H1 (cell line): Measurements from ENCODE around the gene TGFBRAP1. TPM values are rescaled to one million over a fixed set of nuclear protein-coding genes. Genes with fewer than 3 reads are reported as not detected.

Experiments
- CTCF ChIA-PET: fragments of 300-600 bp; sonication (Branson Sonifier 250); formaldehyde crosslinking; loops from one replicate; lab custom pipeline; 2021; ENCODE audit not compliant: partially characterized antibody; lab: Charles Lee
- POLR2A ChIA-PET: fragments of 300-600 bp; sonication (Branson Sonifier 250); formaldehyde crosslinking; loops from one replicate; lab custom pipeline; 2021; ENCODE audit warnings: inconsistent platforms; ENCODE audit not compliant: partially characterized antibody; lab: Charles Lee
- DNase-seq, 2 experiments: peaks; one replicate each; pipeline versions ENCODE4 v3.0.0 to v3.0.0-alpha.2; 2010 to 2022; ENCODE audit warnings: low spot score in 2 of 2, low read depth in 1 of 2, mixed read lengths in 1 of 2
- FAIRE-seq: peaks from 2 replicates; lab custom pipeline; 2011; peaks lifted over from hg19 to GRCh38; lab: Jason Lieb, UNC
- H2AFZ ChIP-seq: 2 replicates; pipeline ENCODE4 v1.8.1; 2012; ENCODE audit warnings: low read length, inconsistent platforms
- H2AK5ac ChIP-seq: 2 replicates; pipeline ENCODE4 v1.6.1; 2013; ENCODE audit warnings: low read depth, low read length
- H2BK120ac ChIP-seq: replicated peaks from 2 replicates; pipeline ENCODE3; 2013; ENCODE audit warnings: low read depth, low read length, inconsistent platforms
- H2BK12ac ChIP-seq: 2 replicates; pipeline ENCODE4 v1.6.1; 2013; ENCODE audit warnings: low read depth, low read length
- H2BK15ac ChIP-seq: 2 replicates; pipeline ENCODE4 v1.6.1; 2013; ENCODE audit warnings: low read length
- H2BK20ac ChIP-seq: 2 replicates; pipeline ENCODE4 v1.6.1; 2013; ENCODE audit warnings: low read length
- H2BK5ac ChIP-seq: 2 replicates; pipeline ENCODE4 v1.6.1; 2013; ENCODE audit warnings: low read depth, low read length
- H3K14ac ChIP-seq: 2 replicates; pipeline ENCODE4 v1.6.1; 2013; ENCODE audit warnings: inconsistent platforms; ENCODE audit not compliant: insufficient read length
- H3K18ac ChIP-seq: 2 replicates; pipeline ENCODE4 v1.6.1; 2013; ENCODE audit warnings: low read length; ENCODE audit errors: extremely low read depth
- H3K23ac ChIP-seq: 2 replicates; pipeline ENCODE4 v1.6.1; 2013; ENCODE audit warnings: inconsistent platforms; ENCODE audit not compliant: insufficient read length
- H3K23me2 ChIP-seq: 2 replicates; pipeline ENCODE4 v1.6.1; 2013; ENCODE audit warnings: low read depth, low read length
- H3K27ac ChIP-seq: 2 replicates; pipeline ENCODE4 v1.6.1; 2011; ENCODE audit warnings: low read depth, low read length, inconsistent platforms
- H3K27me3 ChIP-seq, 4 experiments: replicated peaks in 1 of 4; 1 replicate in 1 of 4; 2 replicates in 3 of 4; pipeline versions ENCODE4 v1.6.1 to v1.8.1; 2011 to 2013; ENCODE audit warnings: low read length in 3 of 4, mild to moderate bottlenecking in 3 of 4, inconsistent platforms in 2 of 4, mixed read lengths in 2 of 4, moderate library complexity in 1 of 4; ENCODE audit not compliant: control insufficient read depth in 3 of 4, insufficient read depth in 3 of 4; ENCODE audit errors: extremely low read depth in 1 of 4
- H3K36me3 ChIP-seq, 4 experiments: 2 replicates each; pipeline versions ENCODE4 v1.6.1 to v1.8.1; 2011 to 2013; ENCODE audit warnings: mild to moderate bottlenecking in 4 of 4, low read length in 3 of 4, moderate library complexity in 2 of 4, control low read depth in 1 of 4, inconsistent platforms in 1 of 4; ENCODE audit not compliant: insufficient read depth in 4 of 4, control insufficient read depth in 2 of 4
- H3K4ac ChIP-seq: replicated peaks from 2 replicates; pipeline ENCODE3; 2013; ENCODE audit warnings: low read length, low read depth, mixed read lengths, inconsistent platforms; ENCODE audit not compliant: insufficient read length
- H3K4me1 ChIP-seq, 4 experiments: replicated peaks in 1 of 4; 1 replicate in 1 of 4; 2 replicates in 3 of 4; pipeline versions ENCODE4 v1.6.1 to v1.8.1; 2011 to 2013; ENCODE audit warnings: low read length in 3 of 4, inconsistent platforms in 2 of 4, mixed read lengths in 1 of 4; ENCODE audit not compliant: insufficient read depth in 4 of 4, control insufficient read depth in 3 of 4
- H3K4me2 ChIP-seq, 2 experiments: 2 replicates each; pipeline versions ENCODE4 v1.6.1 to v1.8.1; 2011 to 2013; ENCODE audit warnings: low read depth in 2 of 2, low read length in 2 of 2, control low read depth in 1 of 2, inconsistent platforms in 1 of 2, mild to moderate bottlenecking in 1 of 2; ENCODE audit not compliant: insufficient read depth in 1 of 2
- H3K4me3 ChIP-seq, 4 experiments: fragments of 200-600, 300-600 bp in 1 of 4; sonication (generic), shearing (Covaris generic), sonication (Bioruptor Twin) in 1 of 4; 2 replicates each; pipeline versions ENCODE4 v1.5.1 to v1.8.1; 2011 to 2016; ENCODE audit warnings: low read length in 4 of 4, low read depth in 3 of 4, control low read depth in 2 of 4, inconsistent platforms in 2 of 4, mild to moderate bottlenecking in 2 of 4, mixed read lengths in 1 of 4, moderate library complexity in 1 of 4; ENCODE audit not compliant: insufficient read depth in 2 of 4; ENCODE audit errors: extremely low read depth in 1 of 4
- H3K56ac ChIP-seq: replicated peaks from 2 replicates; pipeline ENCODE3; 2013; ENCODE audit warnings: low read depth, mild to moderate bottlenecking, mixed read lengths, low read length, inconsistent platforms; ENCODE audit not compliant: insufficient read length
- H3K79me1 ChIP-seq: 2 replicates; pipeline ENCODE4 v1.6.1; 2013; ENCODE audit warnings: low read depth, low read length, control low read depth
- H3K79me2 ChIP-seq, 2 experiments: 2 replicates each; pipeline versions ENCODE4 v1.6.1 to v1.8.1; 2012 to 2013; ENCODE audit warnings: low read length in 2 of 2, mild to moderate bottlenecking in 2 of 2, inconsistent platforms in 1 of 2; ENCODE audit not compliant: insufficient read depth in 2 of 2, control insufficient read depth in 1 of 2
- H3K9ac ChIP-seq, 4 experiments: replicated peaks in 1 of 4; 1 replicate in 1 of 4; 2 replicates in 3 of 4; pipeline versions ENCODE4 v1.6.1 to v1.8.1; 2011 to 2013; ENCODE audit warnings: low read depth in 3 of 4, low read length in 3 of 4, control low read depth in 2 of 4, mild to moderate bottlenecking in 2 of 4, moderate library complexity in 2 of 4, inconsistent platforms in 1 of 4; ENCODE audit errors: extremely low read depth in 1 of 4
- H3K9me3 ChIP-seq, 2 experiments: 2 replicates each; pipeline versions ENCODE4 v1.6.1 to v1.8.1; 2012 to 2013; ENCODE audit warnings: mild to moderate bottlenecking in 2 of 2, moderate library complexity in 2 of 2, control low read depth in 1 of 2, inconsistent platforms in 1 of 2, low read depth in 1 of 2, low read length in 1 of 2, mixed read lengths in 1 of 2; ENCODE audit not compliant: insufficient read depth in 2 of 2
- H4K20me1 ChIP-seq, 2 experiments: replicated peaks in 1 of 2; 2 replicates each; pipeline versions ENCODE3 to v1.8.1; 2011 to 2013; ENCODE audit warnings: inconsistent platforms in 2 of 2, low read length in 2 of 2, mild to moderate bottlenecking in 1 of 2; ENCODE audit not compliant: insufficient read depth in 2 of 2, control insufficient read depth in 1 of 2
- H4K5ac ChIP-seq: 2 replicates; pipeline ENCODE4 v1.6.1; 2013; ENCODE audit warnings: low read length, low read depth, mixed read lengths, inconsistent platforms; ENCODE audit not compliant: insufficient read length
- H4K8ac ChIP-seq: 2 replicates; pipeline ENCODE4 v1.8.0; 2013; ENCODE audit warnings: mild to moderate bottlenecking, moderate library complexity, low read length, inconsistent platforms; ENCODE audit not compliant: insufficient read depth; ENCODE audit errors: extremely low read depth
- H4K91ac ChIP-seq: replicated peaks from 2 replicates; pipeline ENCODE3; 2013; ENCODE audit warnings: low read length, mixed read lengths, inconsistent platforms; ENCODE audit not compliant: insufficient read length
- ATF2 ChIP-seq: IDR thresholded peaks from 2 replicates; pipeline ENCODE4 v1.6.1; 2012; ENCODE audit warnings: low read length, inconsistent platforms
- EZH2 ChIP-seq: fragments of 200-600 bp; sonication (generic); IDR thresholded peaks from 2 replicates; pipeline ENCODE4 v1.7.1; 2012; ENCODE audit warnings: low read depth, mild to moderate bottlenecking, moderate library complexity, low read length, inconsistent platforms; ENCODE audit not compliant: severe bottlenecking
- HDAC2 ChIP-seq, 2 experiments: fragments of 300-600 bp in 1 of 2; sonication (generic) in 1 of 2; IDR thresholded peaks; 2 replicates each; pipeline ENCODE4 v1.6.1; 2011 to 2012; ENCODE audit warnings: low read depth in 2 of 2, low read length in 2 of 2, mild to moderate bottlenecking in 2 of 2, moderate library complexity in 2 of 2, borderline replicate concordance in 1 of 2, inconsistent platforms in 1 of 2
- NRF1 ChIP-seq: IDR thresholded peaks from 2 replicates; pipeline ENCODE4 v1.6.1; 2011; ENCODE audit warnings: mild to moderate bottlenecking, low read depth, low read length, improper control_type of control experiment
- PHF8 ChIP-seq: fragments of 200-600 bp; sonication (generic); conservative IDR thresholded peaks from 2 replicates; pipeline ENCODE4 v1.7.1; 2012; ENCODE audit warnings: low read depth, mild to moderate bottlenecking, inconsistent platforms, low read length, moderate library complexity
- RFX5 ChIP-seq: IDR thresholded peaks from 2 replicates; pipeline ENCODE4 v1.6.1; 2011; ENCODE audit warnings: low read depth, low read length, improper control_type of control experiment, borderline replicate concordance
- SIRT6 ChIP-seq: IDR thresholded peaks from one replicate; pipeline ENCODE4 v1.7.1; 2012; ENCODE audit warnings: low read length, inconsistent platforms
- SP2 ChIP-seq: IDR thresholded peaks from 2 replicates; pipeline ENCODE4 v1.6.1; 2012; ENCODE audit warnings: mild to moderate bottlenecking, low read length, inconsistent platforms
- TAF1 ChIP-seq: IDR thresholded peaks from 2 replicates; pipeline ENCODE4 v1.6.1; 2011; ENCODE audit warnings: mild to moderate bottlenecking, low read depth, low read length
- TEAD4 ChIP-seq: IDR thresholded peaks from 2 replicates; pipeline ENCODE4 v1.6.1; 2012; ENCODE audit warnings: low read depth, low read length, inconsistent platforms, mixed read lengths
- WGBS, 2 experiments: shearing (Covaris generic) in 1 of 2; methylation state at CpG; one replicate each; pipeline versions ENCODE4 v1.1.6 to v1.1.7; 2013 to 2015; ENCODE audit warnings: low lambda C conversion rate in 2 of 2, mixed read lengths in 2 of 2, inconsistent platforms in 1 of 2, low coverage in 1 of 2, missing lambda C conversion rate in 1 of 2; ENCODE audit not compliant: insufficient replicate concordance in 2 of 2, insufficient coverage in 1 of 2, insufficient read length in 1 of 2; ENCODE audit errors: extremely low coverage in 1 of 2, missing lambda C conversion rate in 1 of 2; 5-methylcytosine and 5-hydroxymethylcytosine counted together
- polyA plus RNA-seq, 7 experiments: library from polyadenylated mRNA; depleted of rRNA in 3 of 7; stranded (reverse) in 5 of 7; unstranded in 2 of 7; fragments of >200 nt in 5 of 7; fragments of 200-250 nt in 2 of 7; gene quantifications; 1 replicate in 5 of 7; 2 replicates in 1 of 7; 4 replicates in 1 of 7; pipeline versions ENCODE4 v1.2.1 to v1.2.3, GENCODE V29; 2011 to 2013; ENCODE audit warnings: missing spikeins in 2 of 7, mixed read lengths in 2 of 7
- total RNA-seq: library from RNA; stranded (reverse); fragmentation: NEBNext Ultra II Directional; extraction: Animal tissue kit (Norgen Biotek cat#: 25700); gene quantifications from 2 replicates; pipeline ENCODE4 v1.2.1, GENCODE V29; 2021

TGFBRAP1 gene
- total and polyA plus RNA-seq, 2 of the 8 experiments (the other 6 are each of a cell fraction or from before 2014, with no cell fraction given) = 11.2 to 20.2 TPM

- Histone ChIP-seq H3K4me2 (no peak overlapping the region), H4K91ac (no peak overlapping the region), H3K79me1 (peaks cover 3% of the 10 kb centered on the region; the same call in 1 of the 2 replicates), H3K4ac (no peak overlapping the region), H3K9ac (no peak overlapping the region), H3K14ac (no peak overlapping the region), H2BK12ac (no peak overlapping the region), H4K8ac (peak overlapping the region; percentile 36; the same call in 1 of the 2 replicates), H3K18ac (no peak overlapping the region), H3K56ac (no peak overlapping the region), H3K4me3 (no peak overlapping the region), H3K4me1 (peaks cover 3 to 9% (median 5%) of the 10 kb centered on the region in 4 experiments; a peak in 3 of 7 replicates), H3K23ac (no peak overlapping the region), H2AK5ac (no peak overlapping the region), H2BK20ac (no peak overlapping the region), H3K36me3 (peaks cover 0 to 12% (median 5%) of the 10 kb centered on the region in 4 experiments; a peak in 4 of 8 replicates), H3K23me2 (no peaks in the 10 kb centered on the region), H2BK15ac (no peak overlapping the region), H2AFZ (no peak overlapping the region), H3K27ac (no peak overlapping the region), H4K5ac (no peak overlapping the region), H3K9me3 (no peaks in the 10 kb centered on the region), H3K79me2 (peaks cover 0 to 38% of the 10 kb centered on the region in 2 experiments; a peak in 2 of 4 replicates), H2BK5ac (peak overlapping the region; percentile 55; the same call in 1 of the 2 replicates), H2BK120ac (no peak overlapping the region), H4K20me1 (peaks cover 0 to 8% of the 10 kb centered on the region in 2 experiments), H3K27me3 (no peaks in the 10 kb centered on the region)
- ChIA-PET POLR2A (interaction anchor here (0.6 to 1.3 kb wide), 2 partner anchors 11 to 20 kb away, joined by 3 to 4 read pairs; no protein-coding TSS in a partner anchor), CTCF (interaction anchor here (1.4 to 4.1 kb wide), 5 partner anchors 9 to 184 kb away, joined by 3 to 39 read pairs (median 9); no protein-coding TSS in a partner anchor)
- DNase-seq = no peak
- FAIRE-seq = no peak
- WGBS, 2 experiments = 79% methylated on average over 15 of the region's 15 CpGs; no CpG with 5 or more reads in 1 of the 2 experiments
- no peak for TF ChIP-seq EZH2
- TF ChIP-seq ATF2 = no peak
- TF ChIP-seq SIRT6 = no peak
- no peak for TF ChIP-seq TEAD4
- no peak for TF ChIP-seq TAF1
- TF ChIP-seq NRF1 = no peak
- no peak for TF ChIP-seq PHF8
- no peak for TF ChIP-seq HDAC2 (IDR thresholded peaks at IDR 0.05; ENCODE audit: borderline replicate concordance in 1 of 2, low read depth in 2 of 2, low read length in 2 of 2)
- TF ChIP-seq SP2 = no peak
- no peak for TF ChIP-seq RFX5
Measured at GRCh38 chr2:105308382-105309146, 21.0 kb downstream of the TGFBRAP1 start.
